ENCODE measurements around the gene NEK11.

DNA sequence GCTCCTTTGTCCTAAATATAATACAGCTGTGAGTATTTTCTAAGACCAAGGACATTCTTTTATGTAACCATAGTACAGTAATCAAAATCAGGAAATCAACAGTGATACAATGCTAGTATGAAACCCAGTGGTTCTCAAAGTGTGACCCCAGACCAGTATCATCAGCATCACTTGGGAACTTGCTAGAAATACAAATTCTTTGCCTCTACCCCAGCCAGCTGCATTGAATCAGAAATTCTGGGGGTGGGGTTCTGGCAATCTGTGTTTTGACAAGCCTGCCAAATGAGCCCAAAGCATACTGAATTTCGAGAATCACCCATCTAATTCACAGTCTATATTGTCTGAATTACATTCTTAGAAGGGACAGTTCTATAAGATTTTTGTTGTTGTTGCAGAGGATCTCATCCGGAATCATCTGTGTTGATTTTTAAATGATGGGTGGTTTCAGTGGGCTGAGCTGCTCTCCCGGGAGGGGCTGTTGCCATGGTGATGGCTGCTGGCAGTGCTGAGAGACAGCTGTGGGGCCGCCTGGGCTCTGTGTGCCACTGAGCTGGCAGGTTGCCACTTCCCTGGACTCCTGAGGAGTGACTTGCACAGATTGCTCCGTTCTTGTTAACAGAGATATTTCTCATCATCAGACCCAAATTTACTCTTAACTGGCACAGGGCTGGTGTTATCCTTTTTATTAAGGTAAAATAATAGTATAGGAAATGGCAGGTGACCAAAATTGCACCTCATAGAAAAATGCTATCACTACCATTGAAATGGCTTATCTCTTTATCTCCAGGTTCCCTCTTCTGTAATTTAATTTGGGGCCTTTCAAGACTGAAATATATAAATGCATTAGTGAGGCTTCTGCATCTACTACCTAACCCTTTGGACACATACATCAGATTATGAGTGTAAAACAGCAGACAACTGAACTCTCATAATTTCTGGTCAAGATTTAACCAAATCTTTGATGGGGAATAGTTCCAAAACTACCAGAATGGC, 56.5 kb downstream of the NEK11 start:
- TF ChIP-seq, protein P1, sequence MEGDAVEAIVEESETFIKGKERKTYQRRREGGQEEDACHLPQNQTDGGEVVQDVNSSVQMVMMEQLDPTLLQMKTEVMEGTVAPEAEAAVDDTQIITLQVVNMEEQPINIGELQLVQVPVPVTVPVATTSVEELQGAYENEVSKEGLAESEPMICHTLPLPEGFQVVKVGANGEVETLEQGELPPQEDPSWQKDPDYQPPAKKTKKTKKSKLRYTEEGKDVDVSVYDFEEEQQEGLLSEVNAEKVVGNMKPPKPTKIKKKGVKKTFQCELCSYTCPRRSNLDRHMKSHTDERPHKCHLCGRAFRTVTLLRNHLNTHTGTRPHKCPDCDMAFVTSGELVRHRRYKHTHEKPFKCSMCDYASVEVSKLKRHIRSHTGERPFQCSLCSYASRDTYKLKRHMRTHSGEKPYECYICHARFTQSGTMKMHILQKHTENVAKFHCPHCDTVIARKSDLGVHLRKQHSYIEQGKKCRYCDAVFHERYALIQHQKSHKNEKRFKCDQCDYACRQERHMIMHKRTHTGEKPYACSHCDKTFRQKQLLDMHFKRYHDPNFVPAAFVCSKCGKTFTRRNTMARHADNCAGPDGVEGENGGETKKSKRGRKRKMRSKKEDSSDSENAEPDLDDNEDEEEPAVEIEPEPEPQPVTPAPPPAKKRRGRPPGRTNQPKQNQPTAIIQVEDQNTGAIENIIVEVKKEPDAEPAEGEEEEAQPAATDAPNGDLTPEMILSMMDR (conservative IDR thresholded peaks at IDR 0.05; ENCODE audit: low read length) = no peak
- no peak for TF ChIP-seq EZH2phosphoT487 (IDR thresholded peaks at IDR 0.05; ENCODE audit: borderline replicate concordance)

Measured in Loucy (cell line).